Large intestine (tissue), 3 donors: ENCODE results near the gene VTI1B. TPM values are rescaled to one million over a fixed set of nuclear protein-coding genes. Genes with fewer than 3 reads are reported as not detected.

ENCODE experiments used
- DNase-seq, 2 donors: peaks; one replicate each; pipeline versions ENCODE4 v3.0.0 to v3.0.0-alpha.2; 2013
- H3K27ac ChIP-seq: one replicate; pipeline ENCODE4 v1.5.1; 2013; ENCODE audit warnings: low read length
- H3K27me3 ChIP-seq: 2 replicates; pipeline ENCODE4 v1.6.1; 2013; ENCODE audit warnings: low read length; ENCODE audit not compliant: control insufficient read depth, insufficient read depth
- H3K36me3 ChIP-seq: 2 replicates; pipeline ENCODE4 v1.6.1; 2013; ENCODE audit warnings: low read length; ENCODE audit not compliant: control insufficient read depth, insufficient read depth
- H3K4me1 ChIP-seq: one replicate; pipeline ENCODE4 v1.6.1; 2013; ENCODE audit warnings: low read length; ENCODE audit not compliant: control insufficient read depth, insufficient read depth
- H3K4me3 ChIP-seq: one replicate; pipeline ENCODE4 v1.5.1; 2013; ENCODE audit warnings: low read length
- H3K9me3 ChIP-seq: one replicate; pipeline ENCODE4 v1.6.1; 2013; ENCODE audit warnings: mild to moderate bottlenecking, low read depth, low read length, moderate library complexity; ENCODE audit not compliant: control insufficient read depth
- WGBS: methylation state at CpG from one replicate; pipeline ENCODE4 v1.1.5; 2013; ENCODE audit warnings: low lambda C conversion rate; ENCODE audit not compliant: insufficient coverage; 5-methylcytosine and 5-hydroxymethylcytosine counted together
- polyA plus RNA-seq: library from polyadenylated mRNA; unstranded; fragments of 120-200 nt; gene quantifications from one replicate; pipeline ENCODE4 v1.2.1, GENCODE V29; 2013

VTI1B gene
- polyA plus RNA-seq, 1 donor = 78.4 TPM

DNA sequence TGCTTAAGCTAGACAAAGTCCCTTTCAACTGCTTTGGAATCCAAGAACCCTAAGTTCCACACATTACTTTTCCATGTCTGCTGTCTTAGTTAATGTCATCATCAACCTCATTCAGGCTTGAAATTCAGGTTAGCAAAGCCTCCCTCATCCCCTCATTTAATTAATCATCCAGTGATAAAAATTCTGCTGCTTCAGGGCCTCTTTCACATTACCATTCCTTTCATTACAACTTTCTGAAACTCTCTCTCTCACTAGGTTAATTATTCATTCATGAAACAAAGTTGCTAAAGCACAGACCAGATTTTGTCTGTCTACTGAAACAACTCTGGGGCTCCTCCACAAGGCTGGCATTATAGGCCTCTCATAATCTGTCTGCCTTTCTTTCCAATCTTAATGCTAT, 9.4 kb upstream of the VTI1B start:
- no peaks in the 10 kb centered on the region for H3K9me3 ChIP-seq

GRCh38 chr14:67680941-67681340, 6.5 kb upstream of the VTI1B start:
- Histone ChIP-seq H3K36me3 (peaks cover 25% of the 10 kb centered on the region), H3K4me3 (no peak overlapping the region), H3K4me1 (peaks cover 3% of the 10 kb centered on the region), H3K27ac (no peak overlapping the region), H3K9me3 (no peaks in the 10 kb centered on the region), H3K27me3 (no peaks in the 10 kb centered on the region)
- no CpG with 5 or more reads among the region's 2 CpGs for WGBS
- no peak for DNase-seq

More for the DNA sequence above, 9.4 kb upstream of the VTI1B start:
- Histone ChIP-seq H3K4me3 (no peak overlapping the region), H3K4me1 (no peaks in the 10 kb centered on the region), H3K36me3 (peaks cover 35% of the 10 kb centered on the region), H3K27ac (no peak overlapping the region), H3K27me3 (no peaks in the 10 kb centered on the region)
- no peak for DNase-seq

DNA sequence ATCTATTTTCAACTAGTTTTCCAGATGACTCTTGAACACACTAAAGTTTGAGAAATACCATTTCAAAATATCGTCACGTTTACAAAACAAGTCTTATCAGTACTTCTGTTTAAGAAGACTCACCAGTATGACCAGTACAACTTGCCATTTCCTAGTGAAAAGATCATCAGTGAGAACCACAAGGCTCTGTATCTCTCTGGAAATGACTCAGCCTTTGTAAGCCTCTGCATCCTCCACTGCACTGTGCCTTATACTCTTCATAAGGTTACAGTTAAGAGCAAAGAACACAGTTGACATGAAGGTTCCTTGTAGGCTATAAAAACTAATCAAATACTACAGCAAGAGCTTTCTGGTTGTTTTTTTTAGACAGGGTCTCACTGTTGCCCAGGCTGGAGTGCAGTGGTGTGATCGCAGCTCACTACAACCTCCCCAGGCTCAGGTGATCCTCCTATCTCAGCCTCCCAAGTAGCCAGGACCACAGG, 5.7 kb upstream of the VTI1B start:
- H3K27ac ChIP-seq = no peak overlapping the region
- peaks cover 6% of the 10 kb centered on the region for H3K4me1 ChIP-seq
- no peaks in the 10 kb centered on the region for H3K27me3 ChIP-seq
- no peak for DNase-seq
- H3K36me3 ChIP-seq = peaks cover 19% of the 10 kb centered on the region
- H3K9me3 ChIP-seq = no peaks in the 10 kb centered on the region
- WGBS = no CpG with 5 or more reads among the region's 3 CpGs
- no peak overlapping the region for H3K4me3 ChIP-seq

GRCh38 chr14:67679006-67679405, 4.6 kb upstream of the VTI1B start:
- H3K4me1 ChIP-seq = peaks cover 6% of the 10 kb centered on the region
- 80% methylated on average over 1 of the region's 2 CpGs for WGBS

DNA sequence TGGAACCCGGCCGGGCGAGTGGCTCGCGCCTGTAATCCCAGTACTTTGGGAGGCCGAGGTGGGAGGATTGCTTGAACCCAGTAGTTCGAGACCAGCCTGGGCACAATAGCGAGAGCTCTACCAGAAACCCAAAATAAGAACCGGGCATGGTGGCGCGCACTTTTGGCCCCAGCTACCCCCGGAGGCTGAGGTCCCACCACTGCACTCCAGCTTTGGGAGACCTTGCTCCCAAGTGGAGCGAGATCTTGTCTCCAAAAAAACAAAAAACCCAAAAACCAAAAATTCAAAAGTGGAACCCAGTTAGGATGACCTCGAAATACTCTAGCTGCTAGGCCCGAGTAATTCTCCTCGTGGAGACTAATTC, 769 bp upstream of the VTI1B start:
- DNase-seq = no peak
- no CpG with 5 or more reads among the region's 16 CpGs for WGBS

More at GRCh38 chr14:67679006-67679405, 4.6 kb upstream of the VTI1B start:
- Histone ChIP-seq H3K9me3 (peaks cover 2% of the 10 kb centered on the region), H3K27me3 (no peaks in the 10 kb centered on the region), H3K27ac (no peak overlapping the region), H3K36me3 (peaks cover 10% of the 10 kb centered on the region), H3K4me3 (no peak overlapping the region)
- no peak for DNase-seq

GRCh38 chr14:67674139-67674479, 323 bp downstream of the VTI1B start:
- DNase-seq = peak; percentile 68 to 78
- Histone ChIP-seq H3K4me3 (peak overlapping the region; percentile 94), H3K27me3 (no peaks in the 10 kb centered on the region), H3K36me3 (peaks cover 13% of the 10 kb centered on the region), H3K9me3 (peaks cover 2% of the 10 kb centered on the region), H3K4me1 (peaks cover 12% of the 10 kb centered on the region), H3K27ac (peak overlapping the region; percentile 97)
- no CpG with 5 or more reads among the region's 25 CpGs for WGBS

More for the DNA sequence above, 769 bp upstream of the VTI1B start:
- Histone ChIP-seq H3K27me3 (no peaks in the 10 kb centered on the region), H3K4me3 (peak overlapping the region; percentile 94), H3K36me3 (peaks cover 10% of the 10 kb centered on the region), H3K27ac (peak overlapping the region; percentile 97), H3K9me3 (peaks cover 2% of the 10 kb centered on the region), H3K4me1 (peaks cover 12% of the 10 kb centered on the region)

DNA sequence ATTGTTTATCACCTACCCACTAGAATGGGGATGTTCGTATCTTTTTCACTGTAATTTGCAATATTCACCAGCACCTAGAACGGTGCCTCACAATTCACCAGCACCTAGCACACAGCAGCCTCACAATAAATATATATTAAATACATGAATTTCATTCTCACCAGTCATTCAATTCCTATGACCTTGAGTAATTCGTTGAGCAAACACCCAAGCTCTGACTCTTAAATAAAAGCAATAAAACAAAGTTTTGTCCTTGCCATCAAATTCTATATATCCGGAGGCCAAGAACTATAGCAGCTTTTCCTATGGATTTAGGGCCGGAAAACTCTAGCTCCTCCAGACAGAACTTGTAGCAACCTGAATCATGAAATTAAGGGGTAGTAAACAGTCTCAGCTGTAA, 981 bp downstream of the VTI1B start:
- H3K9me3 ChIP-seq = peaks cover 2% of the 10 kb centered on the region
- H3K27me3 ChIP-seq = no peaks in the 10 kb centered on the region
- H3K36me3 ChIP-seq = peaks cover 10% of the 10 kb centered on the region
- no peak for DNase-seq
- no CpG with 5 or more reads among the region's 5 CpGs for WGBS
- H3K27ac ChIP-seq = peak overlapping the region; percentile 97
- peak overlapping the region; percentile 94 for H3K4me3 ChIP-seq
- peaks cover 12% of the 10 kb centered on the region for H3K4me1 ChIP-seq

- Histone ChIP-seq H3K4me3 (no peak overlapping the region), H3K27me3 (no peaks in the 10 kb centered on the region), H3K9me3 (no peaks in the 10 kb centered on the region), H3K4me1 (peaks cover 6% of the 10 kb centered on the region), H3K27ac (no peak overlapping the region), H3K36me3 (peaks cover 4% of the 10 kb centered on the region)
- DNase-seq = no peak
Observed at GRCh38 chr14:67668559-67668958, 5.9 kb downstream of the VTI1B start.

- Histone ChIP-seq H3K27ac (no peak overlapping the region), H3K4me1 (no peaks in the 10 kb centered on the region), H3K4me3 (no peak overlapping the region), H3K27me3 (no peaks in the 10 kb centered on the region), H3K9me3 (no peaks in the 10 kb centered on the region), H3K36me3 (peaks cover 4% of the 10 kb centered on the region)
- no CpG with 5 or more reads among the region's 1 CpG for WGBS
- peak; percentile 17 to 46 for DNase-seq
Observed at GRCh38 chr14:67666750-67667449, 7.5 kb downstream of the VTI1B start.

- H3K27ac ChIP-seq = no peak overlapping the region
Observed at GRCh38 chr14:67665868-67666267, 8.6 kb downstream of the VTI1B start.

GRCh38 chr14:67663633-67664032, 10.8 kb downstream of the VTI1B start:
- Histone ChIP-seq H3K36me3 (peaks cover 9% of the 10 kb centered on the region), H3K27ac (no peak overlapping the region), H3K4me3 (no peak overlapping the region), H3K4me1 (no peaks in the 10 kb centered on the region), H3K9me3 (no peaks in the 10 kb centered on the region), H3K27me3 (no peaks in the 10 kb centered on the region)
- DNase-seq = no peak
- WGBS = 100% methylated on average over 1 of the region's 4 CpGs

More at GRCh38 chr14:67665868-67666267, 8.6 kb downstream of the VTI1B start:
- no peaks in the 10 kb centered on the region for H3K4me1 ChIP-seq
- DNase-seq = no peak
- no peak overlapping the region for H3K4me3 ChIP-seq
- H3K36me3 ChIP-seq = peaks cover 4% of the 10 kb centered on the region
- no peaks in the 10 kb centered on the region for H3K9me3 ChIP-seq
- no CpG with 5 or more reads among the region's 2 CpGs for WGBS
- no peaks in the 10 kb centered on the region for H3K27me3 ChIP-seq
